ENCODE data around the gene CNOT10. TPM values are rescaled to one million over a fixed set of nuclear protein-coding genes. Genes with fewer than 3 reads are reported as not detected.
"Not testable (repeated sequence)": the region's sequence is repeated elsewhere in the genome, so short reads cannot be mapped to it uniquely, and the experiment has no call there.

Gene CNOT10
- total RNA-seq, 2 donors from 2014 or later = 11.2 to 13.8 TPM

- Histone ChIP-seq H3K9me3 (no peaks in the 10 kb centered on the region), H3K27ac (no peak overlapping the region), H3K36me3 (no peaks in the 10 kb centered on the region), H3K27me3 (no peaks in the 10 kb centered on the region), H3K4me3 (no peak overlapping the region), H3K4me1 (no peaks in the 10 kb centered on the region)
- DNase-seq (ENCODE audit: low spot score) = no peak
- TF ChIP-seq CTCF (IDR thresholded peaks at IDR 0.05) = no peak
Observed at GRCh38 chr3:32791833-32792232, 106.8 kb downstream of the CNOT10 start.

GRCh38 chr3:32794487-32795308, 109.7 kb downstream of the CNOT10 start:
- Histone ChIP-seq H3K27ac (no peak overlapping the region), H3K4me1 (no peaks in the 10 kb centered on the region), H3K27me3 (no peaks in the 10 kb centered on the region), H3K4me3 (no peak overlapping the region), H3K9me3 (no peaks in the 10 kb centered on the region), H3K36me3 (no peaks in the 10 kb centered on the region)
- TF ChIP-seq CTCF (IDR thresholded peaks at IDR 0.05) = no peak
- no peak for DNase-seq (ENCODE audit: low spot score)

- H3K4me1 ChIP-seq, H3K4me3 ChIP-seq, H3K27me3 ChIP-seq: not testable (repeated sequence)
Observed at GRCh38 chr3:32796384-32796950, 111.5 kb downstream of the CNOT10 start.

GRCh38 chr3:32797776-32798175, 112.8 kb downstream of the CNOT10 start:
- TF ChIP-seq CTCF (IDR thresholded peaks at IDR 0.05) = no peak

More at GRCh38 chr3:32796384-32796950, 111.5 kb downstream of the CNOT10 start:
- not testable (repeated sequence) for H3K36me3 ChIP-seq; DNase-seq (ENCODE audit: low spot score); H3K9me3 ChIP-seq; H3K27ac ChIP-seq

GRCh38 chr3:32801440-32801839, 116.5 kb downstream of the CNOT10 start:
- H3K4me1 ChIP-seq; DNase-seq (ENCODE audit: low spot score); H3K4me3 ChIP-seq; H3K27ac ChIP-seq; H3K27me3 ChIP-seq; H3K9me3 ChIP-seq; H3K36me3 ChIP-seq: not testable (repeated sequence)

More at GRCh38 chr3:32797776-32798175, 112.8 kb downstream of the CNOT10 start:
- no peaks in the 10 kb centered on the region for H3K36me3 ChIP-seq
- DNase-seq (ENCODE audit: low spot score) = no peak
- H3K9me3 ChIP-seq = no peaks in the 10 kb centered on the region
- H3K4me1 ChIP-seq = no peaks in the 10 kb centered on the region
- H3K4me3 ChIP-seq = no peak overlapping the region
- no peak overlapping the region for H3K27ac ChIP-seq
- H3K27me3 ChIP-seq = no peaks in the 10 kb centered on the region

- H3K4me3 ChIP-seq = no peak overlapping the region
- no peaks in the 10 kb centered on the region for H3K36me3 ChIP-seq
- H3K27me3 ChIP-seq = peaks cover 5 to 15% of the 10 kb centered on the region in 2 donors
- DNase-seq (ENCODE audit: low spot score) = no peak
- no peak overlapping the region for H3K27ac ChIP-seq
- no peak for TF ChIP-seq CTCF (IDR thresholded peaks at IDR 0.05)
- H3K9me3 ChIP-seq = no peaks in the 10 kb centered on the region
- peaks cover 0 to 19% of the 10 kb centered on the region in 2 donors for H3K4me1 ChIP-seq
Observed at GRCh38 chr3:32813180-32813579, 128.2 kb downstream of the CNOT10 start.
